Stimulated activated CD4-positive, alpha-beta T cell treated with anti-CD3 and anti-CD28 coated beads, TNF-alpha, amount 100 ng/mL, for 24 hours (primary cell): Measurements from ENCODE around the gene RAD21L1.
A peak's percentile ranks its signal among the peaks of the same experiment; 100 is the strongest.
"Not testable (repeated sequence)": the region's sequence is repeated elsewhere in the genome, so short reads cannot be mapped to it uniquely, and the experiment has no call there.

Source experiments
- DNase-seq, 3 experiments: peaks; one replicate each; pipeline ENCODE4 v3.0.0-alpha.2; 2020; ENCODE audit warnings: low read depth in 3 of 3

The RAD21L1 gene

GRCh38 chr20:1225263-1225782 lies 521 bp upstream of the RAD21L1 start:
- no peak for DNase-seq

- DNase-seq, result no peak
Observed at GRCh38 chr20:1229541-1229940, 3.7 kb downstream of the RAD21L1 start.

GRCh38 chr20:1232286-1233111 lies 6.7 kb downstream of the RAD21L1 start:
- DNase-seq, result no peak

- DNase-seq, result no peak
Observed at GRCh38 chr20:1240549-1240948, 14.7 kb downstream of the RAD21L1 start.

- no peak for DNase-seq
Observed at GRCh38 chr20:1241456-1241855, 15.6 kb downstream of the RAD21L1 start.

- DNase-seq, result no peak
Observed at GRCh38 chr20:1242099-1242498, 16.3 kb downstream of the RAD21L1 start.

GRCh38 chr20:1242530-1242929 lies 16.7 kb downstream of the RAD21L1 start:
- DNase-seq, result no peak

- no peak for DNase-seq
Observed at GRCh38 chr20:1245578-1245977, 19.7 kb downstream of the RAD21L1 start.

- DNase-seq, result no peak
Observed at GRCh38 chr20:1247689-1248088, 21.8 kb downstream of the RAD21L1 start.

GRCh38 chr20:1250282-1250681 lies 24.4 kb downstream of the RAD21L1 start:
- DNase-seq, result not testable (repeated sequence)

GRCh38 chr20:1252416-1252815 lies 26.6 kb downstream of the RAD21L1 start:
- no peak for DNase-seq

- DNase-seq, result no peak
Observed at GRCh38 chr20:1254254-1254653, 28.4 kb downstream of the RAD21L1 start.

- DNase-seq, result no peak
Observed at GRCh38 chr20:1255675-1256074, 29.8 kb downstream of the RAD21L1 start.

GRCh38 chr20:1263853-1264252 lies 38.0 kb downstream of the RAD21L1 start:
- DNase-seq, result no peak

- no peak for DNase-seq
Observed at GRCh38 chr20:1264727-1265126, 38.9 kb downstream of the RAD21L1 start.

- no peak for DNase-seq
Observed at GRCh38 chr20:1265226-1265915, 39.5 kb downstream of the RAD21L1 start.

GRCh38 chr20:1265916-1266166 lies 40.0 kb downstream of the RAD21L1 start:
- DNase-seq, result no peak

- DNase-seq, result peak; percentile 53 to 77 (median 54)
Observed at GRCh38 chr20:1266167-1266973, 40.5 kb downstream of the RAD21L1 start, which contains the start of gene SNPH. SNPH (plus strand) TSS chr20:1266294; CDS start chr20:1296240, 29,946 bp downstream.

- DNase-seq, result no peak
Observed at GRCh38 chr20:1267161-1267560, 41.3 kb downstream of the RAD21L1 start.

GRCh38 chr20:1267809-1268374 lies 42.0 kb downstream of the RAD21L1 start:
- no peak for DNase-seq

GRCh38 chr20:1269235-1269634 lies 43.4 kb downstream of the RAD21L1 start:
- no peak for DNase-seq

- no peak for DNase-seq
Observed at GRCh38 chr20:1269850-1270249, 44.0 kb downstream of the RAD21L1 start.
